IMR-90 (cell line): ENCODE results near the gene LAMC3.

Experiments used
- CEBPB ChIP-seq: IDR thresholded peaks from 2 replicates; pipeline ENCODE4 v1.6.1; 2012; ENCODE audit warnings: low read depth, low read length, improper control_type of control experiment
- CHD1 ChIP-seq: IDR thresholded peaks from 2 replicates; pipeline ENCODE4 v1.6.1; 2012; ENCODE audit warnings: low read depth, low read length, improper control_type of control experiment
- FOS ChIP-seq: fragments of 150-350 bp; IDR thresholded peaks from 2 replicates; pipeline ENCODE4 v1.6.1; 2016; ENCODE audit warnings: low read depth, low read length
- MAFK ChIP-seq: IDR thresholded peaks from 2 replicates; pipeline ENCODE4 v1.6.1; 2012; ENCODE audit warnings: low read depth, low read length, improper control_type of control experiment
- MAZ ChIP-seq: IDR thresholded peaks from 2 replicates; pipeline ENCODE4 v1.6.1; 2012; ENCODE audit warnings: low read depth, mild to moderate bottlenecking, low read length, improper control_type of control experiment, moderate library complexity, borderline replicate concordance
- MXI1 ChIP-seq: IDR thresholded peaks from 2 replicates; pipeline ENCODE4 v1.6.1; 2012; ENCODE audit warnings: low read depth, mild to moderate bottlenecking, low read length, moderate library complexity, borderline replicate concordance
- POLR2A ChIP-seq: IDR thresholded peaks from 2 replicates; pipeline ENCODE4 v1.6.1; 2012; ENCODE audit warnings: mild to moderate bottlenecking, low read depth, low read length
- RAD21 ChIP-seq: IDR thresholded peaks from 2 replicates; pipeline ENCODE4 v1.6.1; 2012; ENCODE audit warnings: low read length, improper control_type of control experiment
- RFX5 ChIP-seq: IDR thresholded peaks from 2 replicates; pipeline ENCODE4 v1.8.0; 2012; ENCODE audit warnings: low read depth, mild to moderate bottlenecking, low read length, moderate library complexity
- TF ChIP-seq, protein P1 (sequence below): conservative IDR thresholded peaks from 2 replicates; pipeline ENCODE4 v1.5.1; 2012; ENCODE audit warnings: mild to moderate bottlenecking, low read depth, low read length, improper control_type of control experiment

DNA sequence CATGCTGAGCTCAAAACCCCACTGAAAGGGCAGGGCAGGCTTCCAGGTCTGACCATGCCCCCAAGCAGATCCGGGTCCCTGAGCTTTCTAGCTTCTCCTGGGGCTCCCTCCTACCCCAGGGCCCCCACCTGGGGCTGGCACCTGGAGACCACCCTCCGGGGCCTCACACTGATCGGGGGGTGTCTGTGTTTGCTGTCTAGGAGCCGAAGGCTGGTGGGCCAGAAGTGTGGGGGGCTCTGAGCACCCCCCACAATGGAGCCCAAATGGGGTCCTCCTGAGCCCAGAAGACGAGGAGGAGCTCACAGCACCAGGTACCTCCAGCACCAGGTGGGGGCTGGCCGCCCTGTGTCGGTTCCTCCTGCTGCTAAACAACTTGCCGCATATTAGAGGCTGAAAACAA lies 39.8 kb downstream of the LAMC3 start:
- TF ChIP-seq POLR2A (no peak), RFX5 (no peak), RAD21 (no peak), CEBPB (no peak), MXI1 (no peak), CHD1 (no peak), FOS (no peak), MAFK (no peak), MAZ (no peak)
- TF ChIP-seq, protein P1, sequence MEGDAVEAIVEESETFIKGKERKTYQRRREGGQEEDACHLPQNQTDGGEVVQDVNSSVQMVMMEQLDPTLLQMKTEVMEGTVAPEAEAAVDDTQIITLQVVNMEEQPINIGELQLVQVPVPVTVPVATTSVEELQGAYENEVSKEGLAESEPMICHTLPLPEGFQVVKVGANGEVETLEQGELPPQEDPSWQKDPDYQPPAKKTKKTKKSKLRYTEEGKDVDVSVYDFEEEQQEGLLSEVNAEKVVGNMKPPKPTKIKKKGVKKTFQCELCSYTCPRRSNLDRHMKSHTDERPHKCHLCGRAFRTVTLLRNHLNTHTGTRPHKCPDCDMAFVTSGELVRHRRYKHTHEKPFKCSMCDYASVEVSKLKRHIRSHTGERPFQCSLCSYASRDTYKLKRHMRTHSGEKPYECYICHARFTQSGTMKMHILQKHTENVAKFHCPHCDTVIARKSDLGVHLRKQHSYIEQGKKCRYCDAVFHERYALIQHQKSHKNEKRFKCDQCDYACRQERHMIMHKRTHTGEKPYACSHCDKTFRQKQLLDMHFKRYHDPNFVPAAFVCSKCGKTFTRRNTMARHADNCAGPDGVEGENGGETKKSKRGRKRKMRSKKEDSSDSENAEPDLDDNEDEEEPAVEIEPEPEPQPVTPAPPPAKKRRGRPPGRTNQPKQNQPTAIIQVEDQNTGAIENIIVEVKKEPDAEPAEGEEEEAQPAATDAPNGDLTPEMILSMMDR: no peak
